ENCODE data around the gene SCN2A. TPM values are rescaled to one million over a fixed set of nuclear protein-coding genes. Genes with fewer than 3 reads are reported as not detected.

SCN2A gene
- total RNA-seq, 1 experiment from 2014 or later: 0.15 TPM

DNA sequence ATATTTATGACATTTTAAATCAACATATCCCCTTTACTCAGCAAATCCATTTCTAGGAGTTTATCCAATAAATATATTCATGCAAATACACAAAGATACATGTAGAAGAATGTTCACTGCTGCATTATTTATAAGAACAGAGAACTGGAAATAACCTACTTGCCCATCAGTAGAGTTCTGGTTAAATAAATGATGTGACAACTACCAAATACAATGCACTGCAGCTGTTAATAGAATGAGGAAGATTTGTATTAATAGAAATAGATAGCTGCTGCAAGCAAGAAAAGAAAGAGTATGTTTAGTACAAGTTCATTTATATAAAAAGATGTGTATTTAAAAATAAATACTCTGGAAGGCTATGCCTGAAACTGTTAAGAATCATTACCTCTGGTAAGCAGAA lies 181.0 kb downstream of the SCN2A start:
- BruUV-seq (replicated peaks): no TSS peak
- no peaks in the 10 kb centered on the region for H3K36me3 ChIP-seq (ENCODE audit: low read depth)
- H3K9me3 ChIP-seq (ENCODE audit: insufficient read depth, low read depth): no peaks in the 10 kb centered on the region
- no peak overlapping the region for H3K27ac ChIP-seq
- CTCF ChIA-PET: no interaction called here
- H3F3A ChIP-seq (ENCODE audit: insufficient read depth, low read depth): no peaks in the 10 kb centered on the region
- no peak overlapping the region for H3K4me2 ChIP-seq
- no peaks in the 10 kb centered on the region for H3K79me2 ChIP-seq (ENCODE audit: low read depth)
- no peak for DNase-seq
- H3K9me2 ChIP-seq (ENCODE audit: insufficient read depth): no peaks in the 10 kb centered on the region
- no peaks in the 10 kb centered on the region for H3K27me3 ChIP-seq (ENCODE audit: insufficient read depth, low read depth)
- no peak overlapping the region for H2AFZ ChIP-seq
- H3K4me1 ChIP-seq (replicated peaks; ENCODE audit: insufficient read depth): no peaks in the 10 kb centered on the region
- POLR2A ChIA-PET (ENCODE audit: unreplicated experiment): interaction anchor here (0.6 kb wide), 1 partner anchor 49 kb away, joined by 3 read pairs; the partner anchor contains the start of gene CSRNP3
- no peak overlapping the region for H3K4me3 ChIP-seq
- H4K20me1 ChIP-seq (ENCODE audit: insufficient read depth): no peaks in the 10 kb centered on the region
- intact Hi-C loops (cut with micrococcal nuclease; ENCODE audit: unreplicated experiment): no loop called here
- TF ChIP-seq EZH2 (IDR thresholded peaks at IDR 0.05; ENCODE audit: low read depth): no peak
- TF ChIP-seq, protein P1, sequence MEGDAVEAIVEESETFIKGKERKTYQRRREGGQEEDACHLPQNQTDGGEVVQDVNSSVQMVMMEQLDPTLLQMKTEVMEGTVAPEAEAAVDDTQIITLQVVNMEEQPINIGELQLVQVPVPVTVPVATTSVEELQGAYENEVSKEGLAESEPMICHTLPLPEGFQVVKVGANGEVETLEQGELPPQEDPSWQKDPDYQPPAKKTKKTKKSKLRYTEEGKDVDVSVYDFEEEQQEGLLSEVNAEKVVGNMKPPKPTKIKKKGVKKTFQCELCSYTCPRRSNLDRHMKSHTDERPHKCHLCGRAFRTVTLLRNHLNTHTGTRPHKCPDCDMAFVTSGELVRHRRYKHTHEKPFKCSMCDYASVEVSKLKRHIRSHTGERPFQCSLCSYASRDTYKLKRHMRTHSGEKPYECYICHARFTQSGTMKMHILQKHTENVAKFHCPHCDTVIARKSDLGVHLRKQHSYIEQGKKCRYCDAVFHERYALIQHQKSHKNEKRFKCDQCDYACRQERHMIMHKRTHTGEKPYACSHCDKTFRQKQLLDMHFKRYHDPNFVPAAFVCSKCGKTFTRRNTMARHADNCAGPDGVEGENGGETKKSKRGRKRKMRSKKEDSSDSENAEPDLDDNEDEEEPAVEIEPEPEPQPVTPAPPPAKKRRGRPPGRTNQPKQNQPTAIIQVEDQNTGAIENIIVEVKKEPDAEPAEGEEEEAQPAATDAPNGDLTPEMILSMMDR (conservative IDR thresholded peaks at IDR 0.05): no peak

- H3K9me2 ChIP-seq (ENCODE audit: insufficient read depth): no peaks in the 10 kb centered on the region
- H3K9me3 ChIP-seq (ENCODE audit: insufficient read depth, low read depth): no peaks in the 10 kb centered on the region
- no peak for TF ChIP-seq EZH2 (IDR thresholded peaks at IDR 0.05; ENCODE audit: low read depth)
- TF ChIP-seq, protein P1 (conservative IDR thresholded peaks at IDR 0.05): no peak
- BruUV-seq (replicated peaks): no TSS peak
- no peaks in the 10 kb centered on the region for H3K27me3 ChIP-seq (ENCODE audit: insufficient read depth, low read depth)
- H3K79me2 ChIP-seq (ENCODE audit: low read depth): no peaks in the 10 kb centered on the region
- no peak overlapping the region for H3K4me3 ChIP-seq
- DNase-seq: no peak
- H4K20me1 ChIP-seq (ENCODE audit: insufficient read depth): no peaks in the 10 kb centered on the region
- ChIA-PET POLR2A (ENCODE audit: unreplicated experiment) (no interaction called here), CTCF (no interaction called here)
- intact Hi-C loops (cut with micrococcal nuclease; ENCODE audit: unreplicated experiment): no loop called here
- H3K4me2 ChIP-seq: no peak overlapping the region
- no peak overlapping the region for H2AFZ ChIP-seq
- no peaks in the 10 kb centered on the region for H3K4me1 ChIP-seq (replicated peaks; ENCODE audit: insufficient read depth)
- H3K36me3 ChIP-seq (ENCODE audit: low read depth): no peaks in the 10 kb centered on the region
- no peaks in the 10 kb centered on the region for H3F3A ChIP-seq (ENCODE audit: insufficient read depth, low read depth)
- no peak overlapping the region for H3K27ac ChIP-seq
Measured at GRCh38 chr2:165423081-165423480, 183.9 kb downstream of the SCN2A start.

- Histone ChIP-seq H3K36me3 (ENCODE audit: low read depth) (no peaks in the 10 kb centered on the region), H3F3A (ENCODE audit: insufficient read depth, low read depth) (no peaks in the 10 kb centered on the region), H3K9me3 (ENCODE audit: insufficient read depth, low read depth) (no peaks in the 10 kb centered on the region), H3K4me1 (replicated peaks; ENCODE audit: insufficient read depth) (no peaks in the 10 kb centered on the region), H2AFZ (no peak overlapping the region), H3K27ac (no peak overlapping the region), H3K4me2 (no peak overlapping the region), H3K79me2 (ENCODE audit: low read depth) (no peaks in the 10 kb centered on the region), H3K9me2 (ENCODE audit: insufficient read depth) (no peaks in the 10 kb centered on the region), H3K27me3 (ENCODE audit: insufficient read depth, low read depth) (no peaks in the 10 kb centered on the region), H3K4me3 (no peak overlapping the region), H4K20me1 (ENCODE audit: insufficient read depth) (no peaks in the 10 kb centered on the region)
- CTCF ChIA-PET: no interaction called here
- POLR2A ChIA-PET (ENCODE audit: unreplicated experiment): no interaction called here
- intact Hi-C loops (cut with micrococcal nuclease; ENCODE audit: unreplicated experiment): no loop called here
- no peak for DNase-seq
- no TSS peak for BruUV-seq (replicated peaks)
- no peak for TF ChIP-seq EZH2 (IDR thresholded peaks at IDR 0.05; ENCODE audit: low read depth)
- TF ChIP-seq, protein P1 (conservative IDR thresholded peaks at IDR 0.05): no peak
Measured at GRCh38 chr2:165425556-165425955, 186.3 kb downstream of the SCN2A start.
